SH-SY5Y (cell line): Measurements from ENCODE around the gene SIGLEC10.

Experiments used
- GATA2 ChIP-seq: IDR thresholded peaks from 2 replicates; pipeline ENCODE4 v1.6.1; 2011; ENCODE audit warnings: mild to moderate bottlenecking, low read depth, low read length
- GATA3 ChIP-seq: IDR thresholded peaks from 2 replicates; pipeline ENCODE4 v1.6.1; 2011; ENCODE audit warnings: low read depth, mild to moderate bottlenecking, low read length, moderate library complexity

DNA sequence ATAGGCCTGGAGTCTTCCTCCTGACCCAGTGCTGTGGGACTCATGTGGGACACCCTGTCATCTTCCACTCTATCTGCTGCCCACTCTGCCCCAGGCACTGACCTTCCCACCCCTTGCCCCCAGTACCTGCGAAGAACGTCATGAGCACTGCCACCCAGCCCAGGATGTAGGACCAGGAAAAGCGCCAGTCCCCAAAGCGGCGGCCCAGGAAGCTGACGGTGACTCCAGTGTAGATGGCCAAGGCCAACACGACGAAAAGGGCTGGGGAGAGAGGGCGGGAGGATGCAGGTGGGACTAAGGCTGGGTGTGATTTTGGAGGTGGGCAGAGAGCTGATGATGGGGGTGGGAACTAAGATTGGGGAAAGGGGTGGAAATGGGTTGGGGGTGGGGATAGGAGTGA is 37.1 kb downstream of the SIGLEC10 start:
- TF ChIP-seq GATA3 (no peak), GATA2 (no peak)
